Measurements from ENCODE around the gene IL16.

Gene IL16

DNA sequence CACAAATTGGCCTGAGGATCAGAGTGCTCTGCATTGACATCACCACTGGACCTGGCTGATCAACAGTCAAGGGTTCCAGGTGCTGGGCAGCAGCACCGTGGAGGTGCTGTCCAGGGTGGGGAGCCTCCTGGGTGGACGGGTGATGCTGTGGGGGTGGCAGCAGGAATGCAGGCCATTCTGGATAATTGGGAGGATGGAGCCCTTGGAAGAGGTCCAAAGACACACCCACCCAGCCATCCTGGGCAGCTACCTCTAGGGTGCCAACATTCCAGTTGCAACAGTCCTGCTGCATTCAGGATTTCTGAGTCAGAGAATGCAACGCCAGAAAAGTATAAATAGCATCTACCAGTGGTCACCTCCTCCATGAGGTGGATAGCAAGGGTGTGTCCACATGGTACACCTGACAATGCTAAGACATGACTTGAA is 100.5 kb downstream of the IL16 start:
- DNase-seq: no peak

DNA sequence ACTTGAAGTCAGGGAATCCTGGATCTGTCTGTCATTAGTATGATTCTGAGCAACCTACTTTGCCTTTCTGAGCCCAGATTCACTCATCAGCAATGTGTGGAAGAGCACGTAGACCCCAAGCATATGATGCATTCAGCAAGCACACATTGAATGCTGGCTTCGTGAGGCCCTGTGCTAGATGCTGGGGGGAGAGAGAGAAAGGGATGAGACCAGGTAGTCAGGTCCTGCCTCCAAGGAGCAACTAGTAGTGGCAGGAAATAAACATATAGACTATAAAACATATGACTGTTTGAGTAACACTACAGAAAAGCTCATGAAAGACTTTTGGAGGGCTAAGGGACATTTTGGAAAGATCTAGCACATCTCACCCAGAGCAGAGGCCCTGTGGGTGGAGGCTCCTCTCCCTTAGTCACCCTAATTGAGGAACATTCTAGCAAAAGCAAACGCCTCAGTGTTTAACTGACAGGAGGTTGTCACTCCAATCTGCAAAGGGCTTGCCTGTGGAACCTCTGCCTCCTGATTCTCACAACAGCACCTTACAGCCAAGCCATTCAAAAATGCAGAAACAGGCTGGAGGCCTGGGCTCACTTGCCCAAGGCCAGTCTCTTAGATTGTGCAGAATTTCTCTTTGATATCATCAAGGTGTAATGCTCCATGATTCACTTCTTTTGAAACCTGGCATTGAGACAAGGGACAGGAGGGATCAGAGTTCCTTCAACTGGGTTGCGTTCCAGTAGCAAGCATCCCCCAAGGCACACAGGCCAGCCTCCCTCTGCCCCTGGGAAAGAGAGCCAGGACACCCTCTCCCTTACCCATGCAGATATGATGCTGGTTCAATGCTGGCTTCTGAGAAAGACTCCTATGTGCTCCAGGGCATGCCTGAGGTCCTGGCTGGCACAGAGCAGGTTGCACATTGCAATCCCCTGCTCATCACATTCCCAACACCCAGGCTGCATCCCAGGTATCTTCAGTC is 101.2 kb downstream of the IL16 start:
- DNase-seq: no peak

DNA sequence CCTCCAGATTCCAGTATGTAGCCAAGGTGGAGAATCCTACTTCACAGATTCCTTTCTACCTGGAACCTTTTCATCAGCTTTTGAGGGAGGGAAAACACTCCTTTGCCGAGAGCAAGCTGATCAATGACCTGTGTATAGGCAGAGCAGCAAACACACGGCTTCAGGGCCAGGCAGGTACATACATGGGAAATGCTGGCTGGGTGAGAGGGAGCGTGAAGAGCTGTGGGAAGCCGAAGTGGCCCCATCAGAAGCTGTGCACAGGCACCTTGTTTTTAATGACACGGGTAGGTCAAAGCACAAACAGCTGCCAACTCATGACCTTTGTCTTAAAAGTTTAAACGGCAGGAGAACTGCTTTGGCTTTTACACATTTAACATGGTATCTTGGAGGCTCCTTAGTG is 101.9 kb downstream of the IL16 start:
- no peak for DNase-seq

DNA sequence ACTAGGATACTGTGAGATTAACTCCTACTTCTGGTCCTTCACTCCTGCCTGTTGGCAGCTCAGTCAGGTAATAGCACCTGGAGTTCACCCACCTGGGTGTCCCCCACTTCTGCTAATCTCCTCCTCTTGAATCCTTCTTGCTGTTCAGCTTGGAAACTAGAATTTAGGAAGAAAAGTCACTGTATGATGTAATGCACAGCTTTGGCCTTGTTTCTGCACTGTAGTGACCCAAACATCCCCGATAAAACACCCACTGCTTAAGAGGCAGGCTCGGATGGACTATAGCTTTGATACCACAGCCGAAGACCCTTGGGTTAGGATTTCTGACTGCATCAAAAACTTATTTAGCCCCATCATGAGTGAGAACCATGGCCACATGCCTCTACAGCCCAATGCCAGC is 102.5 kb downstream of the IL16 start:
- no peak for DNase-seq

DNA sequence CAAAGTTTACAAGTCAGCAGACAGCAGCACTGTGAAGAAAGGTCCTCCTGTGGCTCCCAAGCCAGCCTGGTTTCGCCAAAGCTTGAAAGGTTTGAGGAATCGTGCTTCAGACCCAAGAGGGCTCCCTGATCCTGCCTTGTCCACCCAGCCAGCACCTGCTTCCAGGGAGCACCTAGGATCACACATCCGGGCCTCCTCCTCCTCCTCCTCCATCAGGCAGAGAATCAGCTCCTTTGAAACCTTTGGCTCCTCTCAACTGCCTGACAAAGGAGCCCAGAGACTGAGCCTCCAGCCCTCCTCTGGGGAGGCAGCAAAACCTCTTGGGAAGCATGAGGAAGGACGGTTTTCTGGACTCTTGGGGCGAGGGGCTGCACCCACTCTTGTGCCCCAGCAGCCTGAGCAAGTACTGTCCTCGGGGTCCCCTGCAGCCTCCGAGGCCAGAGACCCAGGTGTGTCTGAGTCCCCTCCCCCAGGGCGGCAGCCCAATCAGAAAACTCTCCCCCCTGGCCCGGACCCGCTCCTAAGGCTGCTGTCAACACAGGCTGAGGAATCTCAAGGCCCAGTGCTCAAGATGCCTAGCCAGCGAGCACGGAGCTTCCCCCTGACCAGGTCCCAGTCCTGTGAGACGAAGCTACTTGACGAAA is 103.1 kb downstream of the IL16 start:
- no peak for DNase-seq

DNA sequence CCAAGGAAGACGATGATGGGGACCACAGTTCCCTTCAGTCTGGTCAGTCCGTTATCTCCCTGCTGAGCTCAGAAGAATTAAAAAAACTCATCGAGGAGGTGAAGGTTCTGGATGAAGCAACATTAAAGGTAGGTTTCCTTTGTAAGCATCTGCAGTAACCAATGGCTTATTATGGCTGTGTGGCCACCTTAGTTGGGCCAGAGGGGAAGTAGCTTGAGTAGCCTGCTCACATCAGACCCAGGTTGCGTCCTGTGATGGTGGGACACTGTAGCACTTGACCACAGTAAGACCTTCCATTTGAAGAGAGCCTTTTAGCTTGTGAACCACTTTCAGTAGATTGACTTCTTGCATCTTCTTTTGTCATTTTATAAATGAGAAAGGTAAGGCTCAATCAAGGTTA is 104.7 kb downstream of the IL16 start:
- no peak for DNase-seq

DNA sequence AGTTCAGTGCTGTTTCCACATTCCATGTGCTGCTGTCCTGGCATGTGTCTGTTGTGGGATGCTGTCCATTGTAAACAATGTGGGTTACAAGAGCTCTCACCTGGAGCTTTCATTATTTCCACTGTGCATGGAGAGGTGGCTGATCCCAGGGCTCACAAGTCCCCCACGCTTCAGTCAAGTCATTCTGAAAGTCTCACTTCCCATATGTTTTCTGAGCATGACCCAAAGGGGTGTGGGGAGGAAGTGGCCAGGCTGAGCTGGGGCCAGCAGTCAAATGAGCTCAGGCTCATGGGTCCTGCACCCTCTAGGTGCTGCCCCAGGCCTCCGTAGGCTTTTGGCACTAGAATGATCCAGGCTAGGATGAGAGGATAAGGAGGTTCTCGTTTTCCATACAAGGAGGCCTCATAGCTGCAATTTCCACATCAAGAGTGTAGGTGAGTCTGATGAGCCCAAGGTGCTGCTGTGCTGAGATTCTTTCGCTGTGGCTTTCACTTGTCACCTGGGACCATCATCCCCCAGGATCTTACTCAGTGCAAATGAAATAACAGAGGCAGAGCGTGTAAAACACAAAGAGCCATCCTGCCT is 105.2 kb downstream of the IL16 start:
- DNase-seq: no peak

DNA sequence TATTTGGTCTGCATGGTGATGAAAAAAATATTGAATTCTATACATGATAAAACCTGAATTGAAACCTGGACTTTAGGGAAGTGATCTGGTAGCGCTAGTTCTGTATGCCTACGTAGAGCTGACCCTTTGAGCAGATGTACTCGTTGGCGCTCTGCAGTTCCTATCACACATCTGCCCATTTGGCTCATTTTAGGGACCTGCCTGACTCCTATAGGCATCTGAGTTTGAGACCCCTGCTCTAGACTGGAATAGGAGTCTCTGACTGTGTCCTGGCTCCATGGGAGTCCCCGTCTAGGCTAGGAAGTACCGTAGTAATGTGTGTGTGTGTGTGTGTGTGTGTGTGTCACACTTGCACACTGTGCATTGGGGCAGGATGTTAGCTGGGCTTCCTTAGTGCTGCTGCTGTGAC is 106.0 kb downstream of the IL16 start:
- no peak for DNase-seq

DNA sequence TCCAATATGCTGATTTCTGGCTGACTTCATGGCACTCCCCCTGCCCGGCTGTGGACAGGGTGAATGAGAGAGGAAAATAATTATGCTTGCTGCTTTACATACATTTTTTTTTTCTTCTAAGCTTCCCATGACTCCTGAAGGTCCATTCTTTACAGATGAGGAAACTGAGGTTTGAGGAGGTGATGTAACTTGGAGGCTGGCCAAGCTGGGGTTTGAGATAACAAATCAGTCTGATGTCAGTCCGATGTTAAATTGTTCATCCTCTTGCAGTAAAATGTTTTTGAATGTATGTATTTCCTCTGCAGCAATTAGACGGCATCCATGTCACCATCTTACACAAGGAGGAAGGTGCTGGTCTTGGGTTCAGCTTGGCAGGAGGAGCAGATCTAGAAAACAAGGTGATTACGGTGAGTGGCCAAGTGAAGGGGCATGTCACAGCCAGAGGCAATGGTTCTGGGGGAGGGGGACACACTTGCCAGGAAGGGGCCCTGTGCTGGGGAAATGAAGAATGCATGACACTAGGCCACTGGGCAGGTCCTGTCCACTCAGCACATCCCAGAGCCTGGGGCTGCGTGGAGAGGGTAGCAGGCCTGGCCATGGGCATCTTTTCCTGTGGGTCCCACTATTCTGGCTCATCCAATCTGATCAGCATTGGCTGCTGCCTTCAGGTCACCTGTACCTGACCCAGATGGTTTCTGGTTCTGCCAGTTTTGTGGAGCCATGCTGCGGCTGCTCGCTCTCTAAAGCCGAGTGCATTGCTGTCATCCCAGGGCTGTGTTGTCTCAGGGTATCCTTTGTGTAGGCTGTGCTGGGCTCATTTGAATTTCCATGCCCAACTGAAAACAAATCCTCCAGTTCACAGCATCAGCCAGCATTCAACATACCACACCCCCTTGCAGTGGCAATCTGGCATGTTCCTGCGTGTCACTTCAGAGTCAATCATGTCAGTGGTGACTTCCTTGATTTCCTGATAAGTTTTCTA is 106.9 kb downstream of the IL16 start:
- DNase-seq: no peak

DNA sequence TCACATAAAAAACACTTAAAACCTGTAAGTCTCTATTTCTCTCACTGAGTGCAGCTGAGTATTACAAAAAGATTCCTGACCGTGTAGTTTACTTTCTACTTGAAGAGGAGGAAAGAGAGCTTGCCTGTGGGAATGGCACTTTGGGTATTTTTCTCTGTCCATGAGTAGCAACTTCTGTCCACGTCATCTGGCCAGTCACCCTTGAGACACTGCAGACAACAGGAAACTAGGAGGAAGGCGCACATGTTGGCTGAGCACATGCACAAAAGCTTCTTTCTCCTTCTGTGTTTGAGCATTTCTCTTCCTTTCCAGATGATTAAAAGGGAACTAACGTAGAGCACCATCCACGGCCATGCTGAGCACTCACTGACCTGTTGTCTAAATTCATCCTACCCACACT is 107.5 kb downstream of the IL16 start:
- DNase-seq: no peak

DNA sequence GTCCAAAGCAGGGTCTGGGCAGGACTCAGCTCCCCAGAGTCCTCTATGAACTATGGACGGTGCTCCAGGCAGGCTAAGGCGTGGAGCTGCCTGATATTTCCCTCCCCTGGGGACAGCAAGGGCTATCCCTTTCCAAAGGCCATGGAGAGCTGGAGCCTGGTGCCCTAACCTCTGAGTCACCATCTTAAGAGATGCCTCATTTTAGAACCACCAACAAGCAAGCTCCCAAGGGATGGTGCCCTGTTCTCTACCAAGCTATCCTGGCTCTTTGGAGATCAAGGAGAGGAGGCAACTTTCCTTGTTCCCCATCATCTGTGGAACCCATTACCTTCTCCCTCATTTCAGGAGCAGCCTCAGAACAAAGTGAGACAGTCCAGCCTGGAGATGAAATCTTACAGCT is 111.6 kb downstream of the IL16 start:
- DNase-seq: no peak

DNA sequence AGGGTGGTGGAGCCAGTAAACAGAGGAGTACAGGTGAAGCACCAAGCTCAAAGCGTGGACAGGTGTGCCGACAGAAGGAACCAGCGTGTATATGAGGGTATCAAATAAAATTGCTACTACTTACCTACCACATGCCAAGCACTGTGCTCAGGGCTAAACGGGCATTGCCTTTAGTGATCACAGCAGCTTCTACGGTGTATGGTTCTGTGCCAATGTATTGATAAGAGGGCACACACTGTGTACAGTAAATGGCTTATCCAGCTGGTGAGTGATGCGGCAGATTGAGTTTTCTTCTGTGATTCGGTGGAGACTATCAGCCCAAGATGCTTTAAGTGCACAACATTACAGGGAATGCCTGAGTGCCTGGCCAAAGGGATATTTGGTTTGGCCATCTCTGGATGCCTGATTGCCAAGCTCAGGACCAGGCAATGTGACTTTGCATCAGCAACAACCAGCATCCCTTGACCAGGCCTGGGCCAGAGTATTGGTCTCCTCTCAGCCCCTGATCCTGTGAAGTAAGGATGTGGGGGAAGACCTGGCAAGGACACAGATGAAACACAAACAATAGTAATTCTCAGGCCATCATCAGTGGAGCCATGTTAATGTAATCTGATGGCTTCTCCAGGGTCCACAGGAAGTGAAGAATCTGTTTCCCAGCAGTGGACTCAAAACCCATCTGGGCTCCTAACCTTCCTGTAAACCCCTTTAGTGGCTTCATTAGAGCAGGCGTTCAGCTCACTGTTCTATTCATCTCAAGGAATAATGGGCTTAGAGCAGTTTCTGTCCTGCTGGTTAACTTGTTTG is 113.2 kb downstream of the IL16 start:
- DNase-seq: no peak

DNA sequence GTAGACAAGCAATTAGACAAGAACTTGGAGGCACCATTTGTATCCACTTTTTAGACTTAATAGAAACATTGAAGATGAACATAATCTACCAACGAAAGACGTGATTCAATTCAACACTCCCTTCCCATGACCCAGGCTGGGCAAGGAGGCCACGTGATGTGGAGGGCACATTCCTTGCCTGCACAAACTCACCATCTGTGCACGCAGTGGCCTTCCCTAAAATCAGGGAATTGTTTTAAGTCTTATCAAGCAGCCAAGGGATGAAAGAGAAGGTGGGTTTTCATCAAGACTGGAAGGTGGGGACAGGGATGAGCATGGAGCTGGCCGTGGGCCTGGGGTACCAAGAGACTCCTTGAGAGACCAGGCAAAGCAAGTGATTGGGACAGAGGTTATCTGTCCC is 113.8 kb downstream of the IL16 start:
- no peak for DNase-seq

DNA sequence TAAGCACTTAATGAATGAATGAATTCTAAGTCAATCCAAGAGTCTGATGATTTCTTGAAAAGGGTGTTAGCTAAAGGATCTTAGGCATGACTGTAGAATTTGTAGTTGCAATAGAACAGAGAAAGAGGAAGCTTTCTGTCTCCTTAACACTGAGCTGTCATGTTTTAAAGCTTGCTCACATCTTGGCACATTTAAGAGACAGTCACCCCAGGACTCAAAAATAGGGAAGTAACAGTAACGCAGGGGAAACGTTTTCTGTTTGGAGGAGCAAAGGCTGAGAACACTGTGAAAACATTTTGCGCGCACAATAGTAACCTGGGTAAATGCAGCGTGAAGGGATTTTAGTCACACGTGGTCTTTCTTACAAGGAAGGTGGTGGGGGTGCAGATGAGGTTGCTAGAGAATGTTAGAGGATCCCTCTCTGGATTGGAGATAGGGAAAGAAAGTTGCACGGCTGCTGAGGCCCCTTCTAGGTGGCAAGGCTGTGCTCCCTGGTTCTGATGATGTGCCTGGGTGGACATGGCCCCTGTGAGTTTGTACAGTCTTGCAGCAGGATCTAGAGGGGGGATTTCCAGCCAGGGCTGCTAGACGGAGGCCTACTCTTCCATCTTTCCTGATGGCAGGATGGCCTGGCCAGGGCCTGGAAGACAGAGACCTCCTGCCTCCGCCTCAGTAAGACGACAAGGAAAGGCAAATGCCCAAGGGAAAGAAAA is 115.2 kb downstream of the IL16 start:
- DNase-seq: no peak

DNA sequence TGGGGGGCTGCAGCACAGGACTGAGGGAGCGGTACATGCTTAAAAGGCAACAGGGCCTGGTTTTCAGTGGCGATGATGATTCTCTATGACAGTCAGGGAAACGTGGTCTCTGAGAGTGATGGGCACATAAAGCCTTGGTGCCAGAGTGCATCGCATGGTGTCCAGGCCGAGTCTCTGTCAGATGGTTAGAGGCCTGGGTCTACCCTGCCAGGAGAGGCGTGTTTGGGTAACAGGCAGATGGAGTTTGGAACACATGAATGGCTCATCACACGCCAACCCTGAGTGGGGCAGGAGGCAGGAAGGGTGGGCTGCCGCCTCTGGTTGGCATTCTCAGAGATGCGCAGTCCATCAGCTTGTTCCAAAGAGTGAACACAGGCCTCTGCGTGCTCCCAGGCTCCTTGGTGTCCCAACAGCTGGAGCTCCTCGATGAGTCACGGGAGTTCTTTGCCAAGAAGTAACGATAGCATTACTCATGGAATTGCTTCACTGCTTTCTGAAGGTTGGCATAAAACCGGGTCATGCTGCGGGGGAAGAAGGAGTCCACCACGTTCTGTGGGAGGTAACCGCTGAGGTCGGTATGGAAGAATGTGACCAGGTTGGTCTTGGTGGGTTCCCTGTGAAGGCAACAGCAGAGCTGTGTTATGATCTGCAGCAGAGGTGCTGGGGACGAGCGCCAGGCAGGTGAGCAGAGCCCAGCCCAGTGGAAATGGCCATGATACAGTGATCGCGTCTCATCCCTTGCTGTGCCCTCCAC is 116.3 kb downstream of the IL16 start:
- no peak for DNase-seq

DNA sequence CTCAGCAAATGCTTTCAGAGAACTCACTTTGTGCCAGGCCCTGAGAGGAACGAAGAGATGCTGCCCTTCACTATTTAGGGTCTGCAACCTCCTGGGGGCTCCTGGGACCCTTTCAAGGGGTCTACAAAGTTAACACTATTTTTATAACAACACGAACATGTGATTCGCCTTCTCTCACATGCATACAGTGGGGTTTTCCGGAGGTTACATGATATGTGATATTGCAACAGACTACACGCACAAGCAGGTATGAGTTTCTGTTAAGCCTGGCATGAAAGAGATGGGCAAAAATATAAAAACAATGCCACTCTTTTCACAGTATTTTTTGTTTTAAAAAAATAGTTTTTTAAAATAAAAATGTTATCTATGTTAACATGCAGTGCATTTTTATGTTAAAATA is 117.0 kb downstream of the IL16 start:
- no peak for DNase-seq

DNA sequence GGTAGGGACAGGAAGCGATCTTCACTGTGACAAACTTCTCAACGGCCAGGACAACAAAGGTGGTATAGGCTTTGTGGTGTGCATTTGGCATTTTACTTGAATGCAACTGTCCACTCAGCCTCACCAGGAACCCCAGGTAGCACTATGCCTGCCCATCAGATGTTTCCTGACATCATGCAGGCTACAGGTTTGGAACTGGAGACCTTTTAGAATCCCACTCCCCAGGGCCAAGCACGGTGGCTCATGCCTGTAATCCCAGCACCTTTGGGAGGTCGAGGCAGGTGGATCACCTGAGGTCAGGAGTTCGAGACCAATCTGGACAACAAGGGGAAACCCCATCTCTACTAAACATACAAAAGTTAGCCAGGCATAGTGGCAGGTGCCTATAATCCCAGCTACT is 117.7 kb downstream of the IL16 start:
- DNase-seq: no peak

DNA sequence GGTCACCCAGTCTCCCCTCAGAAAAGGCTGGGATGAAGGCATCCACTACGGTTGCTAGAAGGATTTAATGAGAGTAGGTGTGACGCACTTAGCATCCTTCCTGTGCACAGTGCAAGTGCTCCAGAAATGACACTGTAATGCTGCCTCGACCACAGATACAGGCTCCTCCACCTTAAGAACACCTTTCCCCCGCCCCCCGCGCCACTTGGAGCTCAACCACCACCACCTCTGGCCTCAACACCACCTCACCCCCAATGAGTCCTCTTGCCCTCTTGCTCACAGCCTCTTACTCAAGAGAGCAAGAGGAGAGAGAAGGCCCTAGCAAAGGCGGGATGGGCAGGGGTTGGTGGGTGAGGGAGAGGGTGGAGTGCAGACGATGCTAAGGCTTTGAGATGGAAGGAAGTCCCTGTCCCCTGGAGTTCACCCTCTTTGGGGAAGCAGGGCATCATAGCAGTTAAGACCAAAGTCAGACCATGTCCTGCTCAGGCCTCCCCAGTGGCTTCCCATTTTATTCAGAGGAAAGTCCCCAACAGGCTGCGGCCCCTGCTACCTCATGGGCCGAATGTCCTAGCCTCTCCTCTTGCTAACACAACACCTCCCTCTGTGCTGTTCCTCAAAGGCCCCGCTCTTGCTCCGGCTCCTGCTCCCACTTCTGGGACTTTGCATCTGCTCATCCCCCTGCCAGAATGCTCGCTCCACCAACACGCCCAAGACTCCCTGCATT is 118.9 kb downstream of the IL16 start:
- no peak for DNase-seq

DNA sequence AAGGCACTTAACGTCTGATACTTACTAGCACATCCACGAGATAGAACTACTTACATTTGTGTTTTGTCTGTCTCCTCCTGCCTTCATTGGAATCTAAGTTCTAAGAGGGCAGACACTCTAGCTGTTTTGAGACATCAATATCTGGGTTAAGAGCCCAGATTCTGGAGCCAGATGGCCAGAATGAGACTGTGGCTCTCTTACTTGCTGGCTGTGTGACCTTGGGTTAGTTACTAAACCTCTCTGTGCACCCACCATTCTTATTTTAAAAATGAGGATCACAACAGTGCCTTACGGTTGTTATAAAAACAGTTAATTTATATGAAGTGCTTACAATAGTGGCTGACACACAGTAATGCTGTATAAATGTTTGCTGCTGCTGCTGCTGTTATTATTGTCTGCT is 119.6 kb downstream of the IL16 start:
- no peak for DNase-seq

DNA sequence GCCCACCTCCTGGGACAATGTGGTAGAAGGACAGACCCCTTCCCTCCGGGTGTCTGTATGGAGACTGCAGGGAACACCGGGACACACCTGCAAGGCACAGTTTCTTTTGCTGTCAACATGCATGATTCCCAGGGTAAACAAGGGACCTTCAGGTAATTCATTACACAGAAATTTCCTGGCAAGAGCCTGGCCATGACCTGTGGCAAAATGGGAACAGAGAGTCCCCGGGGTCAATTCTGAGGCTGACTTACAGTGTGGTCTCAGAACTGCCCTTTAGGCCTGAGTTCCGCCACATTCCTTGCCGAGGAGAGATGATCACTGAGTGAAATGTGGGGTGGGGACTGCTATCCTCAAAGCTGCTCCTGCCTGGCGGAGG is 121.0 kb downstream of the IL16 start:
- no peak for DNase-seq

Measured in stimulated activated CD4-positive, alpha-beta T cell treated with anti-CD3 and anti-CD28 coated beads, Interleukin-2, amount 100 ng/mL, for 48 hours (primary cell).